Measurements from ENCODE around the gene TAS2R40.

Gene TAS2R40

GRCh38 chr7:143185551-143185950, 36.3 kb upstream of the TAS2R40 start:
- H3K4me3 ChIP-seq (ENCODE audit: low read depth, low read length): no peak overlapping the region
- TF ChIP-seq CTCF (IDR thresholded peaks at IDR 0.05; ENCODE audit: borderline replicate concordance, insufficient read depth, low read depth, low read length): no peak

GRCh38 chr7:143188994-143189393, 32.8 kb upstream of the TAS2R40 start:
- no peak for TF ChIP-seq CTCF (IDR thresholded peaks at IDR 0.05; ENCODE audit: borderline replicate concordance, insufficient read depth, low read depth, low read length)
- H3K4me3 ChIP-seq (ENCODE audit: low read depth, low read length): no peak overlapping the region

- no peak for TF ChIP-seq CTCF (IDR thresholded peaks at IDR 0.05; ENCODE audit: borderline replicate concordance, insufficient read depth, low read depth, low read length)
- no peak overlapping the region for H3K4me3 ChIP-seq (ENCODE audit: low read depth, low read length)
Measured at GRCh38 chr7:143193880-143194279, 28.0 kb upstream of the TAS2R40 start.

GRCh38 chr7:143199040-143199439, 22.8 kb upstream of the TAS2R40 start:
- TF ChIP-seq CTCF (IDR thresholded peaks at IDR 0.05; ENCODE audit: borderline replicate concordance, insufficient read depth, low read depth, low read length): no peak
- H3K4me3 ChIP-seq (ENCODE audit: low read depth, low read length): no peak overlapping the region

- no peak overlapping the region for H3K4me3 ChIP-seq (ENCODE audit: low read depth, low read length)
- no peak for TF ChIP-seq CTCF (IDR thresholded peaks at IDR 0.05; ENCODE audit: borderline replicate concordance, insufficient read depth, low read depth, low read length)
Measured at GRCh38 chr7:143202161-143202560, 19.7 kb upstream of the TAS2R40 start.

GRCh38 chr7:143203386-143203785, 18.5 kb upstream of the TAS2R40 start:
- no peak for TF ChIP-seq CTCF (IDR thresholded peaks at IDR 0.05; ENCODE audit: borderline replicate concordance, insufficient read depth, low read depth, low read length)
- H3K4me3 ChIP-seq (ENCODE audit: low read depth, low read length): no peak overlapping the region

GRCh38 chr7:143205560-143206293, 16.1 kb upstream of the TAS2R40 start:
- no peak overlapping the region for H3K4me3 ChIP-seq (ENCODE audit: low read depth, low read length)
- TF ChIP-seq CTCF (IDR thresholded peaks at IDR 0.05; ENCODE audit: borderline replicate concordance, insufficient read depth, low read depth, low read length): no peak
